Esophagus squamous epithelium (tissue), 5 donors: ENCODE measurements around the gene MBD6. TPM values are rescaled to one million over a fixed set of nuclear protein-coding genes. Genes with fewer than 3 reads are reported as not detected.

ENCODE experiments used
- DNase-seq: peaks from one replicate; lab custom pipeline; 2025; lab: John Stamatoyannopoulos, UW
- H3K27ac ChIP-seq, 4 donors: fragments of 200-600 bp; sonication (generic); one replicate each; pipeline ENCODE4 v1.5.1; 2016 to 2019; ENCODE audit warnings: mild to moderate bottlenecking in 1 of 4
- H3K27me3 ChIP-seq, 4 donors: fragments of 200-600 bp; sonication (generic); 1 replicate in 3 of 4; 2 replicates in 1 of 4; pipeline versions ENCODE4 v1.5.1 to v1.6.0; 2017 to 2021; ENCODE audit warnings: antibody characterized with exemption in 1 of 4
- H3K36me3 ChIP-seq, 3 donors: fragments of 200-600 bp; sonication (generic); one replicate each; pipeline ENCODE4 v1.5.1; 2016 to 2019
- H3K4me1 ChIP-seq, 3 donors: fragments of 200-600 bp; sonication (generic); one replicate each; pipeline ENCODE4 v1.5.1; 2017 to 2019
- H3K4me3 ChIP-seq, 4 donors: fragments of 200-600 bp; sonication (generic); 1 replicate in 3 of 4; 2 replicates in 1 of 4; pipeline ENCODE4 v1.5.1; 2016 to 2019; ENCODE audit warnings: mild to moderate bottlenecking in 2 of 4, moderate library complexity in 1 of 4
- H3K9me3 ChIP-seq, 3 donors: fragments of 200-600 bp; sonication (generic); one replicate each; pipeline ENCODE4 v1.5.1; 2016 to 2019
- CTCF ChIP-seq, 6 experiments: fragments of 450-650 bp in 4 of 6; fragments of 200-600 bp in 2 of 6; sonication (generic) in 2 of 6; IDR thresholded peaks; one replicate each; pipeline ENCODE4 v1.5.1; 2016 to 2019; ENCODE audit warnings: antibody characterized with exemption in 6 of 6, mild to moderate bottlenecking in 4 of 6, moderate library complexity in 4 of 6
- POLR2A ChIP-seq, 4 donors: fragments of 450-650 bp; IDR thresholded peaks; one replicate each; pipeline ENCODE4 v1.6.1; 2017; ENCODE audit warnings: antibody characterized with exemption in 4 of 4, mild to moderate bottlenecking in 4 of 4, moderate library complexity in 3 of 4
- WGBS, 2 donors: methylation state at CpG; one replicate each; pipeline ENCODE4 v1.1.5; 2018; 5-methylcytosine and 5-hydroxymethylcytosine counted together
- intact Hi-C: fragments of 100-400 bp; cut with DNase I; formaldehyde crosslinking; loops from one replicate; pipeline ENCODE4 v1.15.0; 2022
- total RNA-seq, 4 donors: library from RNA; depleted of rRNA; stranded (reverse); fragments of >200 nt; gene quantifications; one replicate each; pipeline ENCODE4 v1.1.0, GENCODE V29; 2016
- donor health status: DM: yes; HTN: yes; CAD: no.

The MBD6 gene
- total RNA-seq, 4 donors from 2014 or later = 13.8 to 33.2 (median 17.6) TPM

GRCh38 chr12:57520053-57520818, 2.4 kb upstream of the MBD6 start, which contains the start of gene DDIT3:
Gene DDIT3 (minus strand): TSS chr12:57520514. CDS start chr12:57517406, 3,108 bp downstream.
- Histone ChIP-seq H3K4me3 (peak within 1 kb of the TSS; percentile 57 to 93 (median 72)), H3K4me1 (peaks cover 51 to 83% (median 56%) of the 10 kb centered on the region in 3 donors), H3K9me3 (no peaks in the 10 kb centered on the region), H3K27me3 (no peaks in the 10 kb centered on the region), H3K36me3 (peaks cover 19 to 45% (median 23%) of the 10 kb centered on the region in 3 donors), H3K27ac (peak within 1 kb of the TSS; percentile 96 to 100 (median 99))
- intact Hi-C loops = no loop called here
- 0 to 2% methylated on average over 11 to 16 of the region's 52 CpGs for WGBS, 2 donors
- peak; percentile 99 for DNase-seq
- TF ChIP-seq POLR2A (IDR thresholded peaks at IDR 0.05) = peak in 3 of 4 donors; percentile 81 to 99 (median 99)
- peak in 1 of 6 experiments; percentile 4 for TF ChIP-seq CTCF (IDR thresholded peaks at IDR 0.05)

- intact Hi-C loops = no loop called here
- peaks cover 51 to 86% (median 60%) of the 10 kb centered on the region in 3 donors for H3K4me1 ChIP-seq
- peaks cover 20 to 45% (median 26%) of the 10 kb centered on the region in 3 donors for H3K36me3 ChIP-seq
- DNase-seq = no peak
- no peaks in the 10 kb centered on the region for H3K9me3 ChIP-seq
- WGBS, 2 donors = 43 to 51% methylated on average over 11 to 12 of the region's 17 CpGs
- no peaks in the 10 kb centered on the region for H3K27me3 ChIP-seq
- peak overlapping the region in 3 of 4 donors; percentile 69 to 93 (median 76) for H3K4me3 ChIP-seq
- TF ChIP-seq CTCF (IDR thresholded peaks at IDR 0.05) = no peak
- TF ChIP-seq POLR2A (IDR thresholded peaks at IDR 0.05) = no peak
- peak overlapping the region; percentile 96 to 100 (median 99) for H3K27ac ChIP-seq
These were observed 1.1 kb upstream of the MBD6 start for GRCh38 chr12:57521525-57522010.

GRCh38 chr12:57522887-57523705, 472 bp downstream of the MBD6 start:
- Histone ChIP-seq H3K4me1 (peaks cover 47 to 75% (median 48%) of the 10 kb centered on the region in 3 donors), H3K4me3 (peak overlapping the region; percentile 69 to 93 (median 72)), H3K27me3 (no peaks in the 10 kb centered on the region), H3K27ac (peak overlapping the region; percentile 96 to 100 (median 99)), H3K9me3 (no peaks in the 10 kb centered on the region), H3K36me3 (peaks cover 31 to 45% (median 33%) of the 10 kb centered on the region in 3 donors)
- 0% methylated on average over 4 to 7 of the region's 38 CpGs for WGBS, 2 donors
- no peak for DNase-seq
- intact Hi-C loops = no loop called here
- TF ChIP-seq CTCF (IDR thresholded peaks at IDR 0.05) (no peak), POLR2A (IDR thresholded peaks at IDR 0.05) (peak in 1 of 4 donors; percentile 54)

GRCh38 chr12:57523706-57524614, 1.3 kb downstream of the MBD6 start:
- H3K27ac ChIP-seq = peak overlapping the region; percentile 96 to 100 (median 99)
- intact Hi-C loops = no loop called here
- H3K9me3 ChIP-seq = no peaks in the 10 kb centered on the region
- DNase-seq = no peak
- peaks cover 36 to 51% (median 42%) of the 10 kb centered on the region in 3 donors for H3K36me3 ChIP-seq
- no peaks in the 10 kb centered on the region for H3K27me3 ChIP-seq
- TF ChIP-seq POLR2A (IDR thresholded peaks at IDR 0.05) (no peak), CTCF (IDR thresholded peaks at IDR 0.05) (no peak)
- 48 to 52% methylated on average over 10 of the region's 14 CpGs for WGBS, 2 donors
- peak overlapping the region; percentile 69 to 93 (median 72) for H3K4me3 ChIP-seq
- peaks cover 38 to 67% (median 40%) of the 10 kb centered on the region in 3 donors for H3K4me1 ChIP-seq
